Endothelial cell of umbilical vein (primary cell): Measurements from ENCODE around the gene PLAA. TPM values are rescaled to one million over a fixed set of nuclear protein-coding genes. Genes with fewer than 3 reads are reported as not detected.
A peak's percentile ranks its signal among the peaks of the same experiment; 100 is the strongest.

Experiments
- BruUV-seq: library from RNA; stranded (reverse); fragments of 400-500 nt; replicated peaks from 2 replicates; lab custom pipeline; 2021; lab: Mats Ljungman, UMichigan
- CTCF ChIA-PET: fragments of 300-600, 350-600 bp; sonication (Branson Sonifier 250); formaldehyde crosslinking; loops from one replicate; lab custom pipeline; 2021; ENCODE audit warnings: antibody characterized with exemption, inconsistent platforms; lab: Charles Lee
- POLR2A ChIA-PET: fragments of 300-600, 350-600 bp; sonication (Branson Sonifier 250); formaldehyde crosslinking; loops from one replicate; lab custom pipeline; 2021; ENCODE audit warnings: antibody characterized with exemption, inconsistent platforms; lab: Charles Lee
- DNase-seq: peaks from one replicate; pipeline ENCODE4 v3.0.0-alpha.2; 2011; ENCODE audit warnings: low read depth, low spot score
- FAIRE-seq: peaks from 2 replicates; lab custom pipeline; 2011; peaks lifted over from hg19 to GRCh38; lab: Jason Lieb, UNC
- H2AFZ ChIP-seq: 2 replicates; pipeline ENCODE4 v1.6.0; 2012; ENCODE audit warnings: low read depth, low read length, control low read depth, inconsistent platforms
- H3K27ac ChIP-seq: 2 replicates; pipeline ENCODE4 v1.5.1; 2011; ENCODE audit warnings: low read depth, mild to moderate bottlenecking, control low read depth, low read length, moderate library complexity; ENCODE audit not compliant: insufficient read depth
- H3K27me3 ChIP-seq, 2 experiments: 2 replicates each; pipeline versions ENCODE4 v1.6.0 to v1.6.1; 2011; ENCODE audit warnings: low read length in 2 of 2, mixed read lengths in 1 of 2; ENCODE audit not compliant: control insufficient read depth in 2 of 2, insufficient read depth in 2 of 2
- H3K36me3 ChIP-seq, 2 experiments: 2 replicates in 1 of 2; 3 replicates in 1 of 2; pipeline ENCODE4 v1.5.1; 2011; ENCODE audit warnings: low read length in 2 of 2, mild to moderate bottlenecking in 1 of 2, moderate library complexity in 1 of 2; ENCODE audit not compliant: control insufficient read depth in 2 of 2, insufficient read depth in 2 of 2; ENCODE audit errors: extremely low read depth in 1 of 2
- H3K4me1 ChIP-seq: 3 replicates; pipeline ENCODE4 v1.5.1; 2011; ENCODE audit warnings: mild to moderate bottlenecking, low read length; ENCODE audit not compliant: control insufficient read depth, insufficient read depth; ENCODE audit errors: extremely low read depth
- H3K4me2 ChIP-seq: 2 replicates; pipeline ENCODE4 v1.6.1; 2011; ENCODE audit warnings: low read length, control low read depth, mixed read lengths; ENCODE audit not compliant: insufficient read depth
- H3K4me3 ChIP-seq, 3 experiments: fragments of 200-600 bp in 1 of 3; sonication (generic), shearing (Covaris generic) in 1 of 3; replicated peaks in 1 of 3; 2 replicates each; pipeline ENCODE4 v1.5.1; 2011 to 2016; ENCODE audit warnings: control low read depth in 3 of 3, low read length in 3 of 3, mild to moderate bottlenecking in 2 of 3, inconsistent platforms in 1 of 3, low read depth in 1 of 3, moderate library complexity in 1 of 3; ENCODE audit not compliant: insufficient read depth in 1 of 3
- H3K79me2 ChIP-seq: 2 replicates; pipeline ENCODE4 v1.6.0; 2012; ENCODE audit warnings: low read length, inconsistent platforms; ENCODE audit not compliant: control insufficient read depth, insufficient read depth
- H3K9ac ChIP-seq: replicated peaks from 2 replicates; pipeline ENCODE3; 2011; ENCODE audit warnings: low read length, control low read depth; ENCODE audit not compliant: insufficient read depth; ENCODE audit errors: extremely low read depth
- H3K9me1 ChIP-seq: replicated peaks from 3 replicates; pipeline ENCODE4 v1.6.0; 2011; ENCODE audit warnings: mild to moderate bottlenecking, low read length; ENCODE audit not compliant: control insufficient read depth, insufficient read depth; ENCODE audit errors: extremely low read depth
- H3K9me3 ChIP-seq: replicated peaks from 2 replicates; pipeline ENCODE4 v1.5.1; 2012; ENCODE audit warnings: low read length, inconsistent platforms; ENCODE audit not compliant: control insufficient read depth, insufficient read depth
- H4K20me1 ChIP-seq: replicated peaks from 2 replicates; pipeline ENCODE3; 2011; ENCODE audit warnings: mild to moderate bottlenecking, low read length; ENCODE audit not compliant: control insufficient read depth, insufficient read depth; ENCODE audit errors: extremely low read depth
- EZH2 ChIP-seq: IDR thresholded peaks from 2 replicates; pipeline ENCODE4 v1.6.1; 2012; ENCODE audit warnings: borderline replicate concordance, low read depth, mild to moderate bottlenecking, moderate library complexity, low read length, inconsistent platforms; ENCODE audit not compliant: severe bottlenecking
- FOS ChIP-seq: IDR thresholded peaks from 2 replicates; pipeline ENCODE4 v1.6.1; 2011; ENCODE audit warnings: mild to moderate bottlenecking, low read length, moderate library complexity, borderline replicate concordance; ENCODE audit not compliant: insufficient read depth
- GATA2 ChIP-seq: IDR thresholded peaks from 2 replicates; pipeline ENCODE4 v1.7.0; 2011; ENCODE audit warnings: low read depth, mild to moderate bottlenecking, moderate library complexity, mixed read lengths, low read length; ENCODE audit not compliant: insufficient read length, insufficient read depth
- JUN ChIP-seq: IDR thresholded peaks from 2 replicates; pipeline ENCODE4 v1.6.1; 2011; ENCODE audit warnings: borderline replicate concordance, low read depth; ENCODE audit not compliant: insufficient read length, insufficient read depth
- MYC ChIP-seq: IDR thresholded peaks from one replicate; pipeline ENCODE4 v1.6.1; 2011; ENCODE audit warnings: mild to moderate bottlenecking, low read depth, low read length
- POLR2A ChIP-seq: IDR thresholded peaks from 2 replicates; pipeline ENCODE4 v1.6.1; 2012; ENCODE audit warnings: low read depth, mild to moderate bottlenecking, control low read depth, low read length
- POLR2AphosphoS5 ChIP-seq: IDR thresholded peaks from 2 replicates; pipeline ENCODE4 v1.6.1; 2012; ENCODE audit warnings: low read depth, mild to moderate bottlenecking, control low read depth, low read length, moderate library complexity; ENCODE audit not compliant: insufficient read depth
- dilution Hi-C: fragments of 300-500 bp; cut with MboI; formaldehyde crosslinking; loops from one replicate; pipeline ENCODE4 v1.15.0; 2019; ENCODE audit warnings: low sequenced_read_pairs; ENCODE audit not compliant: extremely low pct_ligation_motif_present
- intact Hi-C: fragments of 100-400 bp; cut with micrococcal nuclease; formaldehyde crosslinking; loops from one replicate; pipeline ENCODE4 v1.10.0; 2022
- polyA plus RNA-seq, 4 experiments: library from polyadenylated mRNA; depleted of rRNA in 3 of 4; stranded (reverse) in 3 of 4; unstranded in 1 of 4; fragments of >200 nt; gene quantifications; 2 replicates each; pipeline versions ENCODE4 v1.2.1 to v1.2.3, GENCODE V29; 2011 to 2012; ENCODE audit warnings: missing spikeins in 1 of 4
- total RNA-seq: library from RNA; stranded (reverse); gene quantifications from 2 replicates; pipeline ENCODE4 v1.2.3, GENCODE V29; 2021
- TF ChIP-seq, protein P1 (sequence below), 2 donors: IDR thresholded peaks; 1 replicate in 1 of 2; 2 replicates in 1 of 2; pipeline ENCODE4 v1.5.1; 2011; ENCODE audit warnings: low read length in 2 of 2, mild to moderate bottlenecking in 2 of 2, moderate library complexity in 2 of 2, control low read depth in 1 of 2, inconsistent platforms in 1 of 2, low read depth in 1 of 2; ENCODE audit not compliant: insufficient read depth in 1 of 2; ENCODE audit errors: extremely low read depth in 1 of 2
- TF ChIP-seq, protein P2 (sequence below): IDR thresholded peaks from 2 replicates; pipeline ENCODE4 v1.6.1; 2011; ENCODE audit not compliant: insufficient read depth, insufficient read length

Gene PLAA
- total and polyA plus RNA-seq, 2 donors (not counting 3 experiments of a cell fraction or from before 2014, with no cell fraction given), result 15.6 to 36.9 TPM

DNA sequence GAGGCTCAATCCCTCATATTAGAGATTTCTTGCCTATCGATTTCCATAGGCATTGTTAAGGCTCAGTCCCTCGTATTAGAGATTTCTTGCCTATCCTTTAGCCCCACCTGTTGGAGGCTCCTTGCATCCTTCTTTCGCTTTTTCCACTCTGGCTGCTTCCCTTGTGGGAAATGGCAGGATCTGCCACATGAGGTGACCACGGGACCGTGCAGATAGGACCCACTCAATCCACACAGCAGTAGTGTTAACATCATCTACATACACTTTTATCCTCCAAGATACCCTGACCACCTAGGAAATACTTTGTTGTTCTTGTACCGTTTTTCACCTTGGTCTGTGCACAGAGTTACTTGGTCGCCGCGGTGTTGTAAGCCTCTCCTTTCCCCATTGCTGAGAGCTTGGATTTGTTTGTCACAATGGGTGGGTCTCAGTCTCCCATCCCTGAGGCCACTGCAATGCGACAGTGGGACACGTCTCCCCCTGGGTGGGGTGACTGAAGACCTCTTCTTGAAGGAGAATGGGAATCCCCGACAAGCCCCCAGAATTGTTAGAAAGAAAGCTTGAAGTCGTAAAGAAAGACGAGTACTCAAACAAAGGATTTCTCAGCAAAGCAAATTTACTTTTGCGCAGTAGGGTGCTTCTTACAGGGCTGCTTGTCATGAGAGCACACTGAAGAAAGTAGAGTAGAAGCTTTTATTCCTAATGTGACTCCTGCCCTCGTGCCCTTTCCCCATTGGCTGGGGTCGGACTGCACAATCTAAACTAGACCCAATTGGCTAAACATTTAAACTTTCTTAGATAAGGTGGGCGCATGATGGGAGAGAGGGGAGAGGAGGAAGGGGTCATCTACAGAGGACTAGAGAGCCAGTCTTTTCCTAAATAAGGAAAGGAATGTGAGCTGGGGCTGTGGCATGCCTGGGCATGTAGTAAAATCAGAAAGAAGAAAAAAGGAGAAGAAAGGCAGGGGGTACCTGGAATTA, 29.0 kb upstream of the PLAA start:
- DNase-seq, result peak; percentile 42
- ChIA-PET POLR2A (no interaction called here), CTCF (interaction anchor here (1.3 to 1.6 kb wide), 2 partner anchors 8 to 230 kb away, joined by 5 to 7 read pairs; no protein-coding TSS in a partner anchor)
- no peak for FAIRE-seq
- Histone ChIP-seq H3K9ac (no peak overlapping the region), H3K27me3 (no peaks in the 10 kb centered on the region), H3K36me3 (no peaks in the 10 kb centered on the region), H3K9me1 (no peaks in the 10 kb centered on the region), H3K4me2 (no peak overlapping the region), H2AFZ (peak overlapping the region; percentile 30), H3K4me3 (no peak overlapping the region), H4K20me1 (no peaks in the 10 kb centered on the region), H3K4me1 (no peaks in the 10 kb centered on the region), H3K27ac (no peak overlapping the region), H3K79me2 (no peaks in the 10 kb centered on the region), H3K9me3 (no peaks in the 10 kb centered on the region)
- no TSS peak for BruUV-seq
- intact Hi-C loops (loop anchor here (1.0 kb wide), 1 partner anchor 232 kb away; no protein-coding TSS in a partner anchor), dilution Hi-C loops (no loop called here)
- no peak for TF ChIP-seq EZH2
- TF ChIP-seq, protein P1, sequence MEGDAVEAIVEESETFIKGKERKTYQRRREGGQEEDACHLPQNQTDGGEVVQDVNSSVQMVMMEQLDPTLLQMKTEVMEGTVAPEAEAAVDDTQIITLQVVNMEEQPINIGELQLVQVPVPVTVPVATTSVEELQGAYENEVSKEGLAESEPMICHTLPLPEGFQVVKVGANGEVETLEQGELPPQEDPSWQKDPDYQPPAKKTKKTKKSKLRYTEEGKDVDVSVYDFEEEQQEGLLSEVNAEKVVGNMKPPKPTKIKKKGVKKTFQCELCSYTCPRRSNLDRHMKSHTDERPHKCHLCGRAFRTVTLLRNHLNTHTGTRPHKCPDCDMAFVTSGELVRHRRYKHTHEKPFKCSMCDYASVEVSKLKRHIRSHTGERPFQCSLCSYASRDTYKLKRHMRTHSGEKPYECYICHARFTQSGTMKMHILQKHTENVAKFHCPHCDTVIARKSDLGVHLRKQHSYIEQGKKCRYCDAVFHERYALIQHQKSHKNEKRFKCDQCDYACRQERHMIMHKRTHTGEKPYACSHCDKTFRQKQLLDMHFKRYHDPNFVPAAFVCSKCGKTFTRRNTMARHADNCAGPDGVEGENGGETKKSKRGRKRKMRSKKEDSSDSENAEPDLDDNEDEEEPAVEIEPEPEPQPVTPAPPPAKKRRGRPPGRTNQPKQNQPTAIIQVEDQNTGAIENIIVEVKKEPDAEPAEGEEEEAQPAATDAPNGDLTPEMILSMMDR (IDR thresholded peaks at IDR 0.05; ENCODE audit: extremely low read depth in 1 of 2, insufficient read depth in 1 of 2, low read depth in 1 of 2, low read length in 2 of 2), result peak; percentile 34 to 51
- no peak for TF ChIP-seq POLR2A

DNA sequence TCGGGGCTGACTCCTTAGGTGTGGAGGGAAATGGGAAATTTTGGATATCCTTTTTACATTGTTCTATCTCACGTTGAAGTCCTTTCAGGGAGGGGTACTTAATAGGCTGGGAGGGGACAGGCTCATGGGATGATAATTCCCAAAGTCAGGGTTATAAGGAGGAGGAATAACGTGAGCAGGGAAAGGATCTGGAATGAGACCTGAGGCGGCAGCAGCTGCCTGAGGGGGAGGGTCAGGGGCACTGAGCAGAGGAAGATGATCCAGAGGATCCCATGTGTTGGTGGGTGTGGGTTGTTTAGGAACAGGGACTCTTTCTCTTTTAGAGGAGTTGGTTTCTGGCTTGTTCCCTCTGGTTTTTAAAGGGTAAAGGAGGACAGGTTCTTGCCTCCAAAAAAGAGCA, 27.9 kb upstream of the PLAA start:
- no peak for TF ChIP-seq EZH2
- TF ChIP-seq POLR2A, result no peak
- TF ChIP-seq, protein P2, sequence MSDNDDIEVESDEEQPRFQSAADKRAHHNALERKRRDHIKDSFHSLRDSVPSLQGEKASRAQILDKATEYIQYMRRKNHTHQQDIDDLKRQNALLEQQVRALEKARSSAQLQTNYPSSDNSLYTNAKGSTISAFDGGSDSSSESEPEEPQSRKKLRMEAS, result no peak
- TF ChIP-seq GATA2, result no peak
- no peak for TF ChIP-seq FOS
- TF ChIP-seq JUN, result no peak
- TF ChIP-seq, protein P1 (IDR thresholded peaks at IDR 0.05; ENCODE audit: extremely low read depth in 1 of 2, insufficient read depth in 1 of 2, low read depth in 1 of 2, low read length in 2 of 2), result no peak
- no peak for TF ChIP-seq POLR2AphosphoS5
- no peak for TF ChIP-seq MYC
- no peaks in the 10 kb centered on the region for H4K20me1 ChIP-seq
- H3K9me3 ChIP-seq, result no peaks in the 10 kb centered on the region
- H3K4me1 ChIP-seq, result no peaks in the 10 kb centered on the region
- no peak overlapping the region for H3K4me2 ChIP-seq
- H3K36me3 ChIP-seq, result no peaks in the 10 kb centered on the region
- BruUV-seq, result no TSS peak
- no peaks in the 10 kb centered on the region for H3K9me1 ChIP-seq
- ChIA-PET CTCF (interaction anchor here (1.3 kb wide), 1 partner anchor 229 kb away, joined by 7 read pairs; no protein-coding TSS in a partner anchor), POLR2A (no interaction called here)
- no peak for DNase-seq
- intact Hi-C loops (loop anchor here (1.0 kb wide), 1 partner anchor 231 kb away; no protein-coding TSS in a partner anchor), dilution Hi-C loops (no loop called here)
- no peak overlapping the region for H3K27ac ChIP-seq
- no peak for FAIRE-seq
- no peak overlapping the region for H3K9ac ChIP-seq
- H3K4me3 ChIP-seq, result no peak overlapping the region
- no peak overlapping the region for H2AFZ ChIP-seq
- H3K79me2 ChIP-seq, result no peaks in the 10 kb centered on the region
- no peaks in the 10 kb centered on the region for H3K27me3 ChIP-seq
